PC-3 (cell line): Measurements from ENCODE around the gene HSPA5. TPM values are rescaled to one million over a fixed set of nuclear protein-coding genes. Genes with fewer than 3 reads are reported as not detected.

Experiments used
- ATAC-seq: fragments of 200-7000 bp; cut with Tn5 transposase; 2 replicates; pipeline ENCODE4 v1.9.1; 2020; ENCODE audit warnings: mild to moderate bottlenecking, moderate library complexity
- BruUV-seq: library from RNA; stranded (reverse); fragments of 400-500 nt; replicated peaks from 2 replicates; lab custom pipeline; 2021; lab: Mats Ljungman, UMichigan
- CTCF ChIA-PET: fragments of 300-600 bp; sonication (Branson Sonifier 250); formaldehyde crosslinking; loops from one replicate; lab custom pipeline; 2022; ENCODE audit warnings: antibody characterized with exemption; lab: Charles Lee
- POLR2A ChIA-PET: fragments of 300-600 bp; sonication (Branson Sonifier 250); formaldehyde crosslinking; loops from one replicate; lab custom pipeline; 2022; ENCODE audit warnings: antibody characterized with exemption; ENCODE audit not compliant: unreplicated experiment; lab: Charles Lee
- DNase-seq: peaks from one replicate; pipeline ENCODE4 v3.0.0-alpha.2; 2015
- H2AFZ ChIP-seq: fragments of 300-600 bp; sonication (generic); 2 replicates; pipeline ENCODE4 v1.6.0; 2016; ENCODE audit warnings: antibody characterized with exemption, low read length
- H3F3A ChIP-seq: fragments of 300-600 bp; sonication (generic); one replicate; pipeline ENCODE4 v1.6.0; 2017; ENCODE audit warnings: antibody characterized with exemption, low read length, control low read depth, mild to moderate bottlenecking; ENCODE audit not compliant: unreplicated experiment
- H3K27ac ChIP-seq: fragments of 300-600 bp; sonication (generic); 2 replicates; pipeline ENCODE4 v1.5.1; 2016; ENCODE audit warnings: mild to moderate bottlenecking, low read length
- H3K27me3 ChIP-seq: fragments of 300-600 bp; sonication (generic); 2 replicates; pipeline ENCODE4 v1.6.1; 2016; ENCODE audit warnings: low read length, mixed read lengths
- H3K36me3 ChIP-seq: fragments of 300-600 bp; sonication (generic); 2 replicates; pipeline ENCODE4 v1.6.1; 2016; ENCODE audit warnings: low read depth, mixed run types, low read length, mixed read lengths
- H3K4me1 ChIP-seq: fragments of 300-600 bp; sonication (generic); 2 replicates; pipeline ENCODE4 v1.5.1; 2016; ENCODE audit warnings: low read length; ENCODE audit not compliant: insufficient read depth
- H3K4me2 ChIP-seq: fragments of 300-600 bp; sonication (generic); 2 replicates; pipeline ENCODE4 v1.6.0; 2016; ENCODE audit warnings: low read length
- H3K4me3 ChIP-seq: fragments of 300-600 bp; sonication (generic); 2 replicates; pipeline ENCODE4 v1.5.1; 2016; ENCODE audit warnings: mild to moderate bottlenecking, low read length, mixed read lengths
- H3K79me2 ChIP-seq: fragments of 300-600 bp; sonication (generic); 2 replicates; pipeline ENCODE4 v1.6.1; 2017; ENCODE audit warnings: low read length, mixed read lengths
- H3K9ac ChIP-seq: fragments of 300-600 bp; sonication (generic); 2 replicates; pipeline ENCODE4 v1.6.0; 2016; ENCODE audit warnings: mild to moderate bottlenecking, low read length
- H3K9me2 ChIP-seq: fragments of 300-600 bp; sonication (generic); replicated peaks from 2 replicates; pipeline ENCODE4 v1.6.1; 2016; ENCODE audit warnings: mixed run types, low read length, mixed read lengths
- H3K9me3 ChIP-seq: fragments of 300-600 bp; sonication (generic); 2 replicates; pipeline ENCODE4 v1.6.1; 2016; ENCODE audit warnings: low read length, mixed read lengths
- H4K20me1 ChIP-seq: fragments of 300-600 bp; sonication (generic); 2 replicates; pipeline ENCODE4 v1.6.1; 2016; ENCODE audit warnings: low read length, mixed read lengths
- CTCF ChIP-seq: fragments of 300-600 bp; sonication (generic); conservative IDR thresholded peaks from 2 replicates; pipeline ENCODE4 v1.5.1; 2017; ENCODE audit warnings: antibody characterized with exemption, low read depth, mild to moderate bottlenecking, low read length
- EZH2 ChIP-seq: fragments of 300-600 bp; sonication (generic); IDR thresholded peaks from one replicate; pipeline ENCODE4 v1.6.1; 2017; ENCODE audit warnings: antibody characterized with exemption, mild to moderate bottlenecking, low read length; ENCODE audit not compliant: unreplicated experiment
- EZH2phosphoT487 ChIP-seq: fragments of 300-600 bp; sonication (generic); IDR thresholded peaks from 2 replicates; pipeline ENCODE4 v1.6.1; 2018; ENCODE audit warnings: mild to moderate bottlenecking, antibody characterized with exemption, low read length, borderline replicate concordance
- intact Hi-C: fragments of 100-400 bp; cut with micrococcal nuclease; formaldehyde crosslinking; loops from 2 replicates; pipeline ENCODE4 v1.9.0; 2023
- total RNA-seq: library from RNA; depleted of rRNA; stranded (reverse); fragments of >200 nt; gene quantifications from 2 replicates; pipeline ENCODE4 v1.2.3, GENCODE V29; 2014

HSPA5 gene
- total RNA-seq, 1 experiment from 2014 or later: 112 TPM

- H3K4me1 ChIP-seq: no peaks in the 10 kb centered on the region
Measured at GRCh38 chr9:125214186-125214585, 27.0 kb downstream of the HSPA5 start.

GRCh38 chr9:125204477-125204876, 36.7 kb downstream of the HSPA5 start:
- Histone ChIP-seq H3K9me2 (no peaks in the 10 kb centered on the region), H3K79me2 (peaks cover 10% of the 10 kb centered on the region), H3K27ac (no peak overlapping the region), H3K27me3 (no peaks in the 10 kb centered on the region), H3K36me3 (peaks cover 6% of the 10 kb centered on the region), H3K4me2 (no peak overlapping the region), H3K4me3 (no peak overlapping the region), H4K20me1 (no peaks in the 10 kb centered on the region), H3F3A (no peaks in the 10 kb centered on the region), H2AFZ (no peak overlapping the region), H3K9ac (no peak overlapping the region), H3K4me1 (peaks cover 9% of the 10 kb centered on the region), H3K9me3 (no peaks in the 10 kb centered on the region)
- ChIA-PET POLR2A (no interaction called here), CTCF (no interaction called here)
- no TSS peak for BruUV-seq
- intact Hi-C loops: no loop called here
- TF ChIP-seq CTCF (no peak), EZH2 (no peak), EZH2phosphoT487 (no peak)
- no peak for DNase-seq
- ATAC-seq: no peak

More at GRCh38 chr9:125214186-125214585, 27.0 kb downstream of the HSPA5 start:
- no peaks in the 10 kb centered on the region for H3K27me3 ChIP-seq
- no peak overlapping the region for H2AFZ ChIP-seq
- no peaks in the 10 kb centered on the region for H3F3A ChIP-seq
- no peaks in the 10 kb centered on the region for H3K9me2 ChIP-seq
- no peaks in the 10 kb centered on the region for H4K20me1 ChIP-seq
- H3K4me3 ChIP-seq: no peak overlapping the region
- H3K27ac ChIP-seq: no peak overlapping the region
- POLR2A ChIA-PET: no interaction called here
- H3K79me2 ChIP-seq: no peaks in the 10 kb centered on the region
- BruUV-seq: no TSS peak
- intact Hi-C loops: no loop called here
- H3K36me3 ChIP-seq: no peaks in the 10 kb centered on the region
- ATAC-seq (no peak), DNase-seq (no peak)
- no peaks in the 10 kb centered on the region for H3K9me3 ChIP-seq
- TF ChIP-seq EZH2phosphoT487: no peak
- no peak for TF ChIP-seq CTCF
- no peak for TF ChIP-seq EZH2
- H3K4me2 ChIP-seq: no peak overlapping the region
- CTCF ChIA-PET: no interaction called here
- H3K9ac ChIP-seq: no peak overlapping the region

- Histone ChIP-seq H4K20me1 (no peaks in the 10 kb centered on the region), H3K27ac (no peak overlapping the region), H3K79me2 (peaks cover 10% of the 10 kb centered on the region), H3F3A (no peaks in the 10 kb centered on the region), H3K9me3 (no peaks in the 10 kb centered on the region), H3K9me2 (no peaks in the 10 kb centered on the region), H3K4me1 (peaks cover 9% of the 10 kb centered on the region), H3K27me3 (no peaks in the 10 kb centered on the region), H3K4me2 (no peak overlapping the region), H2AFZ (no peak overlapping the region), H3K36me3 (peaks cover 6% of the 10 kb centered on the region), H3K4me3 (no peak overlapping the region), H3K9ac (no peak overlapping the region)
- BruUV-seq: no TSS peak
- DNase-seq: no peak
- intact Hi-C loops: no loop called here
- TF ChIP-seq EZH2 (no peak), CTCF (no peak), EZH2phosphoT487 (no peak)
- ChIA-PET CTCF (no interaction called here), POLR2A (no interaction called here)
- no peak for ATAC-seq
Measured at GRCh38 chr9:125202846-125203618, 38.1 kb downstream of the HSPA5 start.
